Neutrophil (primary cell): ENCODE results near the gene SELENOO.

Experiments used
- H3K27ac ChIP-seq: fragments of 200-600 bp; sonication (generic); 2 replicates; pipeline ENCODE4 v1.5.1; 2016; ENCODE audit warnings: mild to moderate bottlenecking, moderate library complexity
- H3K27me3 ChIP-seq: fragments of 200-600 bp; sonication (generic); 2 replicates; pipeline ENCODE4 v1.6.0; 2016; ENCODE audit warnings: mild to moderate bottlenecking
- H3K36me3 ChIP-seq: fragments of 200-600 bp; sonication (generic); 2 replicates; pipeline ENCODE4 v1.5.1; 2017
- H3K4me1 ChIP-seq, 2 experiments: fragments of 200-600 bp in 1 of 2; sonication (generic) in 1 of 2; 1 replicate in 1 of 2; 2 replicates in 1 of 2; pipeline versions ENCODE4 v1.5.1 to v1.6.1; 2013 to 2016; ENCODE audit warnings: low read depth in 1 of 2, low read length in 1 of 2, mild to moderate bottlenecking in 1 of 2, moderate library complexity in 1 of 2; ENCODE audit not compliant: control insufficient read depth in 1 of 2, insufficient read depth in 1 of 2
- H3K4me3 ChIP-seq, 2 experiments: fragments of 200-600 bp in 1 of 2; sonication (generic) in 1 of 2; 1 replicate in 1 of 2; 2 replicates in 1 of 2; pipeline ENCODE4 v1.5.1; 2013 to 2016; ENCODE audit warnings: low read depth in 1 of 2, low read length in 1 of 2, mild to moderate bottlenecking in 1 of 2, moderate library complexity in 1 of 2
- H3K9me3 ChIP-seq: fragments of 200-600 bp; sonication (generic); 2 replicates; pipeline ENCODE4 v1.5.1; 2016
- TF ChIP-seq, protein P1 (sequence below): fragments of 200-600 bp; sonication (generic); IDR thresholded peaks from 2 replicates; pipeline ENCODE4 v1.5.1; 2016; ENCODE audit warnings: antibody characterized with exemption

The SELENOO gene

DNA sequence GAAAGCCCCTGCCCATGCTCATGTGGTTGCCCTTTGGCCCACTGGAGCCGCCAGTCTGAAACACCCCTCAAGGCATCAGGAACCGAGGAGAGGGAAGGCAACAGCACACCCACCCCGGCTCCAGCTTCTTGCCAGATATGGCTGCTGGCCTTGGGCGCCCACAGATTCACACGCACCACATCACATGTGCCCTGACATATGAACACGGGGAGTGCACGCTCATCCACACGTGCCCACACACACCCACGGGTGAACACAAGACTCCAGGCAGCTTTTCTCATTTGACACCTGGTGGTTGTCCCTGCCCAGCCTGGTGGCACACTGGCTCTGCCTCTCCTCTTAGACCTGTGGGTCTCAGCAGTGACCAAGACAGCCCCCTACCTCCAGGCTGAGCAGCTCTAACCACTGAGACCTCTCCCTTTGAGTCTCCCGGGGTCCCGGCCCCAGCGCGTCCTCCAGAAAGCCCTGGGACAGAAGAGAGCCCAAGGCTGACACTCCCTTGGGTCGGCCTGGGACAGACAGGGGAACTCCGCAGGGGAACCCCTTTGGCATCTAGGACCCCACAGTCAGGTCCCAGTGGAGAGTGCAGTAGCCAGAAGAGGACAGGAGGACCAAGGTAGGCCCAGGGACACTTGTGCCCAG is 63.4 kb downstream of the SELENOO start:
- Histone ChIP-seq H3K4me3 (no peak overlapping the region), H3K9me3 (no peaks in the 10 kb centered on the region), H3K27ac (no peak overlapping the region), H3K4me1 (peaks cover 0 to 4% of the 10 kb centered on the region in 2 experiments), H3K27me3 (peaks cover 100% of the 10 kb centered on the region), H3K36me3 (no peaks in the 10 kb centered on the region)
- TF ChIP-seq, protein P1, sequence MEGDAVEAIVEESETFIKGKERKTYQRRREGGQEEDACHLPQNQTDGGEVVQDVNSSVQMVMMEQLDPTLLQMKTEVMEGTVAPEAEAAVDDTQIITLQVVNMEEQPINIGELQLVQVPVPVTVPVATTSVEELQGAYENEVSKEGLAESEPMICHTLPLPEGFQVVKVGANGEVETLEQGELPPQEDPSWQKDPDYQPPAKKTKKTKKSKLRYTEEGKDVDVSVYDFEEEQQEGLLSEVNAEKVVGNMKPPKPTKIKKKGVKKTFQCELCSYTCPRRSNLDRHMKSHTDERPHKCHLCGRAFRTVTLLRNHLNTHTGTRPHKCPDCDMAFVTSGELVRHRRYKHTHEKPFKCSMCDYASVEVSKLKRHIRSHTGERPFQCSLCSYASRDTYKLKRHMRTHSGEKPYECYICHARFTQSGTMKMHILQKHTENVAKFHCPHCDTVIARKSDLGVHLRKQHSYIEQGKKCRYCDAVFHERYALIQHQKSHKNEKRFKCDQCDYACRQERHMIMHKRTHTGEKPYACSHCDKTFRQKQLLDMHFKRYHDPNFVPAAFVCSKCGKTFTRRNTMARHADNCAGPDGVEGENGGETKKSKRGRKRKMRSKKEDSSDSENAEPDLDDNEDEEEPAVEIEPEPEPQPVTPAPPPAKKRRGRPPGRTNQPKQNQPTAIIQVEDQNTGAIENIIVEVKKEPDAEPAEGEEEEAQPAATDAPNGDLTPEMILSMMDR, result no peak

DNA sequence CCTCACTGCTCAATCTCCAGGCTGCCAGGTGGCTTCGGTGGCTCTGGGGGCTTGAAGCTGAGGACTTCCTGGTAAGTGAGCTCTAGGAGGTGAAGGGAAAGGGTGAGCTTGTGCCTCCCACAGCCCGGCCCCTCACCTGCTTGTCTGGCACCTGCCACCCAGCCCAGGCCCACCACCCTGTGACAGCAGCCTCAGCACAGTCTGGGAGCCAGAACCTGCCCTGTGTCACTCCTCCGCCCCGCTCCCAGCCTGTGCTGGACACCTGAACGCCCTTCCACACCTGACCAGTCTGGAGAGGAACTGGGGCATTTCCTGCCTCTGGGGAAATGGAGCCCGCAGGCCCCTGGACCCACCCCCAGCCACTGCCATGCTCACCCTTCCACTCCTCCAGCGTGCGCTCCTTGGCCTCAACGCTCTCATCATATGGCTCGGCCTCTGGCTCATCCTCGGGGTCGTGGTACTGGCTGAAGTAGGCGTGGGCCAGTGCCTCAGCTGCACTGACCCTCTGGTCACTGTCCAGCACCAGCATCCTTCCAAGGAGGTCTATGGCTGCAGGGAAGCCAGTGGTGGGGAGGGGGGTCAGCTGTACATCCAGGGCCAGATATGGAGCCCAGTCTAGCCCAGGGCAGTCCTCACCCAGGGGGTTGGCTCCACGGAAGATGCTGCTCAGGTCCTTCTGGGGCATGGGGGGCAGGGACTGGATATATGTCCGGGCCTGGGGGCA is 64.3 kb downstream of the SELENOO start:
- TF ChIP-seq, protein P1, result no peak
- H3K4me1 ChIP-seq, result peaks cover 0 to 12% of the 10 kb centered on the region in 2 experiments
- no peaks in the 10 kb centered on the region for H3K9me3 ChIP-seq
- H3K4me3 ChIP-seq, result no peak overlapping the region
- no peaks in the 10 kb centered on the region for H3K36me3 ChIP-seq
- no peak overlapping the region for H3K27ac ChIP-seq
- peaks cover 100% of the 10 kb centered on the region for H3K27me3 ChIP-seq

DNA sequence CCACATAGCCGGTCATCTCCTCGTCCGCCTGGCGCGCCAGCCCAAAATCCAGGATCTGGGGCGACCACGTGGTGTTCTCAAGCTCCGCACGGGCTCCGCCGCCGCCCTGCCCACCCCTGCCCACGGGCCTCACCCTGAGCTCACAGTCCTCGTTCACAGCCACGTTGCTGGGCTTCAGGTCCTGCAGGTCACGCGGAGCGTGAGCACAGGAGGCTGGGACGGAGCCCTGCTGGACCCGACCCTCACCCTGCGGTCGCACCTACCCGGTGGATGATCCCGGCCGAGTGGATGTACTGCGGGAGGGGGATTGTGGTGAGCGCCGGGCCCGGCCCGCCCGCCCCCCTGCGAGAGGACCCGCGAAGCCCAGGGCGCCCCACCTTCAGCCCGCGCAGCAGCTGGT is 66.2 kb downstream of the SELENOO start:
- Histone ChIP-seq H3K4me1 (peaks cover 0 to 23% of the 10 kb centered on the region in 2 experiments), H3K36me3 (no peaks in the 10 kb centered on the region), H3K27ac (no peak overlapping the region), H3K4me3 (no peak overlapping the region), H3K9me3 (no peaks in the 10 kb centered on the region), H3K27me3 (peaks cover 100% of the 10 kb centered on the region)
- TF ChIP-seq, protein P1, result no peak
